HEK293 (cell line): Measurements from ENCODE around the gene KMO.

ENCODE experiments used
- ATF2 ChIP-seq: fragments of 450-650 bp; formaldehyde crosslinking; IDR thresholded peaks from 2 replicates; pipeline ENCODE4 v1.5.1; 2016; ENCODE audit warnings: missing biosample characterization, missing genetic modification characterization, low read depth
- HOXD13 ChIP-seq: sonication (generic); formaldehyde crosslinking; IDR thresholded peaks from 2 replicates; pipeline ENCODE4 v1.8.0; 2022; ENCODE audit warnings: missing genetic modification reagents, borderline replicate concordance
- IKZF3 ChIP-seq: fragments of 450-650 bp; IDR thresholded peaks from 2 replicates; pipeline ENCODE4 v1.5.0; 2018; ENCODE audit warnings: missing biosample characterization, mild to moderate bottlenecking, missing genetic modification characterization, moderate library complexity
- OSR2 ChIP-seq: fragments of 450-650 bp; formaldehyde crosslinking; IDR thresholded peaks from 2 replicates; pipeline ENCODE4 v1.5.1; 2016; ENCODE audit warnings: missing biosample characterization, missing genetic modification characterization
- SP7 ChIP-seq: fragments of 450-650 bp; formaldehyde crosslinking; IDR thresholded peaks from 2 replicates; pipeline ENCODE4 v1.5.1; 2016; ENCODE audit warnings: missing biosample characterization, missing genetic modification characterization
- TSHZ1 ChIP-seq: fragments of 450-650 bp; formaldehyde crosslinking; IDR thresholded peaks from 2 replicates; pipeline ENCODE4 v1.5.1; 2016; ENCODE audit warnings: missing biosample characterization, missing genetic modification characterization, borderline replicate concordance
- YY1 ChIP-seq: fragments of 450-650 bp; formaldehyde crosslinking; IDR thresholded peaks from 2 replicates; pipeline ENCODE4 v1.5.1; 2018; ENCODE audit warnings: missing biosample characterization, missing genetic modification characterization
- ZBTB10 ChIP-seq: fragments of 450-650 bp; formaldehyde crosslinking; IDR thresholded peaks from 2 replicates; pipeline ENCODE4 v1.5.1; 2016; ENCODE audit warnings: missing biosample characterization, missing genetic modification characterization
- ZBTB17 ChIP-seq: fragments of 450-650 bp; formaldehyde crosslinking; IDR thresholded peaks from 2 replicates; pipeline ENCODE4 v1.5.1; 2016; ENCODE audit warnings: missing biosample characterization, missing genetic modification characterization
- ZBTB44 ChIP-seq: fragments of 450-650 bp; IDR thresholded peaks from 2 replicates; pipeline ENCODE4 v1.5.1; 2018; ENCODE audit warnings: missing biosample characterization, mild to moderate bottlenecking, missing genetic modification characterization
- ZBTB49 ChIP-seq: fragments of 450-650 bp; formaldehyde crosslinking; IDR thresholded peaks from 2 replicates; pipeline ENCODE4 v1.5.1; 2016; ENCODE audit warnings: missing biosample characterization, missing genetic modification characterization, low read depth
- ZFP69B ChIP-seq: fragments of 450-650 bp; formaldehyde crosslinking; IDR thresholded peaks from 2 replicates; pipeline ENCODE4 v1.5.1; 2016; ENCODE audit warnings: missing biosample characterization, missing genetic modification characterization
- ZIC2 ChIP-seq: fragments of 450-650 bp; formaldehyde crosslinking; IDR thresholded peaks from 2 replicates; pipeline ENCODE4 v1.5.1; 2016; ENCODE audit warnings: missing biosample characterization, missing genetic modification characterization
- ZNF16 ChIP-seq: fragments of 450-650 bp; formaldehyde crosslinking; IDR thresholded peaks from 2 replicates; pipeline ENCODE4 v1.5.1; 2016; ENCODE audit warnings: low read depth, missing biosample characterization, missing genetic modification characterization
- ZNF248 ChIP-seq: fragments of 450-650 bp; formaldehyde crosslinking; IDR thresholded peaks from 2 replicates; pipeline ENCODE4 v1.5.1; 2017; ENCODE audit warnings: missing biosample characterization, missing genetic modification characterization
- ZNF26 ChIP-seq: fragments of 450-650 bp; formaldehyde crosslinking; IDR thresholded peaks from 2 replicates; pipeline ENCODE4 v1.5.1; 2016; ENCODE audit warnings: missing biosample characterization, missing genetic modification characterization
- ZNF292 ChIP-seq: fragments of 450-650 bp; formaldehyde crosslinking; IDR thresholded peaks from 2 replicates; pipeline ENCODE4 v1.5.1; 2016; ENCODE audit warnings: low read depth, missing biosample characterization, missing genetic modification characterization, borderline replicate concordance
- ZNF366 ChIP-seq: fragments of 450-650 bp; formaldehyde crosslinking; conservative IDR thresholded peaks from 2 replicates; pipeline ENCODE4 v1.5.1; 2016; ENCODE audit warnings: missing biosample characterization, missing genetic modification characterization
- ZNF544 ChIP-seq: fragments of 450-650 bp; formaldehyde crosslinking; IDR thresholded peaks from 2 replicates; pipeline ENCODE4 v1.5.0; 2017; ENCODE audit warnings: missing biosample characterization, missing genetic modification characterization
- ZNF600 ChIP-seq: fragments of 450-650 bp; formaldehyde crosslinking; IDR thresholded peaks from 2 replicates; pipeline ENCODE4 v1.5.1; 2016; ENCODE audit warnings: missing biosample characterization, missing genetic modification characterization
- ZNF645 ChIP-seq: fragments of 450-650 bp; formaldehyde crosslinking; IDR thresholded peaks from 2 replicates; pipeline ENCODE4; 2016; ENCODE audit warnings: missing biosample characterization, missing genetic modification characterization
- ZNF660 ChIP-seq: fragments of 450-650 bp; IDR thresholded peaks from 2 replicates; pipeline ENCODE4 v1.5.1; 2018; ENCODE audit warnings: missing biosample characterization, mild to moderate bottlenecking, missing genetic modification characterization
- ZNF837 ChIP-seq: fragments of 450-650 bp; formaldehyde crosslinking; IDR thresholded peaks from 2 replicates; pipeline ENCODE4 v1.5.1; 2016; ENCODE audit warnings: missing biosample characterization, missing genetic modification characterization
- ZXDB ChIP-seq: fragments of 450-650 bp; formaldehyde crosslinking; IDR thresholded peaks from 2 replicates; pipeline ENCODE4 v1.5.1; 2016; ENCODE audit warnings: missing biosample characterization, missing genetic modification characterization

KMO gene

GRCh38 chr1:241519308-241520079 lies 12.7 kb upstream of the KMO start, which contains the start of gene FH (continued):
- TF ChIP-seq ZBTB10 (tag by site-specific recombination), result no peak
- no peak for TF ChIP-seq ZNF292 (tag by site-specific recombination)
- TF ChIP-seq ZNF544 (tag by site-specific recombination), result no peak
- TF ChIP-seq OSR2 (tag by site-specific recombination), result no peak
- TF ChIP-seq YY1 (tag by site-specific recombination), result no peak
- no peak for TF ChIP-seq ZFP69B
- no peak for TF ChIP-seq HOXD13 (CRISPR knock-in tag)
- no peak for TF ChIP-seq ZNF366 (tag by site-specific recombination)
- TF ChIP-seq ZNF26 (tag by site-specific recombination), result no peak
- TF ChIP-seq ATF2 (tag by site-specific recombination), result no peak
- TF ChIP-seq ZNF837 (tag by site-specific recombination), result no peak
- TF ChIP-seq ZIC2 (tag by site-specific recombination), result no peak
- no peak for TF ChIP-seq ZBTB49 (tag by site-specific recombination)
- TF ChIP-seq ZNF248, result no peak
- no peak for TF ChIP-seq ZNF645
- TF ChIP-seq ZBTB17, result no peak
- no peak for TF ChIP-seq TSHZ1 (tag by site-specific recombination)
- no peak for TF ChIP-seq ZNF660
- TF ChIP-seq SP7 (tag by site-specific recombination), result no peak
- no peak for TF ChIP-seq ZBTB44 (tag by site-specific recombination)
- TF ChIP-seq ZNF600 (tag by site-specific recombination), result no peak
- TF ChIP-seq ZXDB (tag by site-specific recombination), result no peak
- TF ChIP-seq IKZF3 (tag by site-specific recombination), result peak; percentile 39; the same call in 1 of the 2 replicates
- no peak for TF ChIP-seq ZNF16 (tag by site-specific recombination)
